K562 (cell line): ENCODE data around the gene IMMP2L. TPM values are rescaled to one million over a fixed set of nuclear protein-coding genes. Genes with fewer than 3 reads are reported as not detected.

Source experiments
- ADNP ChIP-seq: fragments of 200-800 bp; sonication (Bioruptor generic); IDR thresholded peaks from 2 replicates; pipeline ENCODE4 v1.6.1; 2016; ENCODE audit warnings: missing genetic modification characterization, missing compliant biosample characterization
- CBFA2T2 ChIP-seq: fragments of 450-650 bp; conservative IDR thresholded peaks from 2 replicates; pipeline ENCODE4 v1.6.1; 2017; ENCODE audit warnings: mild to moderate bottlenecking
- HDAC3 ChIP-seq: fragments of 450-650 bp; IDR thresholded peaks from 2 replicates; pipeline ENCODE4 v1.6.1; 2018; ENCODE audit warnings: borderline replicate concordance, mild to moderate bottlenecking, moderate library complexity; ENCODE audit not compliant: partially characterized antibody
- NCOA6 ChIP-seq: fragments of 450-650 bp; IDR thresholded peaks from 2 replicates; pipeline ENCODE4 v1.6.1; 2017; ENCODE audit warnings: mild to moderate bottlenecking
- NELFE ChIP-seq: IDR thresholded peaks from 2 replicates; pipeline ENCODE4 v1.6.1; 2011; ENCODE audit warnings: mild to moderate bottlenecking; ENCODE audit not compliant: insufficient read depth, insufficient read length
- NFATC3 ChIP-seq: fragments of 450-650 bp; IDR thresholded peaks from 2 replicates; pipeline ENCODE4 v1.6.1; 2017; ENCODE audit warnings: mild to moderate bottlenecking
- NUFIP1 ChIP-seq: fragments of 450-650 bp; IDR thresholded peaks from 2 replicates; pipeline ENCODE4 v1.6.1; 2018; ENCODE audit not compliant: partially characterized antibody
- PBX2 ChIP-seq, 2 experiments: IDR thresholded peaks in 1 of 2; conservative IDR thresholded peaks in 1 of 2; 2 replicates each; pipeline ENCODE4 v1.6.1; 2016; ENCODE audit warnings: low read depth in 2 of 2, mild to moderate bottlenecking in 1 of 2, missing compliant biosample characterization in 1 of 2, missing genetic modification characterization in 1 of 2, moderate library complexity in 1 of 2
- POLR2AphosphoS2 ChIP-seq: IDR thresholded peaks from 2 replicates; pipeline ENCODE4 v1.6.1; 2012; ENCODE audit warnings: low read length, improper control_type of control experiment
- PTRF ChIP-seq: fragments of 450-650 bp; IDR thresholded peaks from 2 replicates; pipeline ENCODE4 v1.6.1; 2016; ENCODE audit warnings: mild to moderate bottlenecking, missing genetic modification characterization, missing compliant biosample characterization
- SMARCE1 ChIP-seq: fragments of 450-650 bp; IDR thresholded peaks from 2 replicates; pipeline ENCODE4 v1.7.1; 2016; ENCODE audit warnings: mild to moderate bottlenecking
- TCF15 ChIP-seq: fragments of 250-450 bp; sonication (Bioruptor Pico); IDR thresholded peaks from 2 replicates; pipeline ENCODE4 v1.8.0; 2022; ENCODE audit warnings: moderate library complexity, mild to moderate bottlenecking, inconsistent platforms
- TFE3 ChIP-seq: fragments of 450-650 bp; formaldehyde crosslinking; IDR thresholded peaks from 2 replicates; pipeline ENCODE4 v1.4.0; 2020; ENCODE audit warnings: mild to moderate bottlenecking, mixed read lengths
- ZBTB7A ChIP-seq: IDR thresholded peaks from 2 replicates; pipeline ENCODE4 v1.6.1; 2011; ENCODE audit warnings: low read depth, mild to moderate bottlenecking, low read length, moderate library complexity, borderline replicate concordance; ENCODE audit not compliant: control insufficient read depth
- ZNF12 ChIP-seq: sonication (generic); formaldehyde crosslinking; IDR thresholded peaks from 2 replicates; pipeline ENCODE4 v1.4.0; 2020; ENCODE audit warnings: mild to moderate bottlenecking, missing genetic modification reagents
- ZNF23 ChIP-seq: fragments of 250-450 bp; sonication (Bioruptor Pico); IDR thresholded peaks from 2 replicates; pipeline ENCODE4 v1.4.0; 2020; ENCODE audit warnings: mild to moderate bottlenecking
- ZNF347 ChIP-seq: fragments of 450-650 bp; formaldehyde crosslinking; IDR thresholded peaks from 2 replicates; pipeline ENCODE4 v1.4.0; 2020; ENCODE audit warnings: low read depth, mild to moderate bottlenecking, moderate library complexity
- ZNF436 ChIP-seq: fragments of 250-450, 450-650 bp; sonication (Bioruptor Pico); formaldehyde crosslinking; IDR thresholded peaks from 2 replicates; pipeline ENCODE4 v1.7.0; 2020; ENCODE audit warnings: mild to moderate bottlenecking
- ZNF717 ChIP-seq: fragments of 250-450 bp; sonication (Bioruptor Pico); IDR thresholded peaks from 2 replicates; pipeline ENCODE4 v1.5.0; 2021
- polyA plus RNA-seq, 8 experiments: library from polyadenylated mRNA; depleted of rRNA in 4 of 8; stranded (reverse) in 5 of 8; unstranded in 3 of 8; fragments of >200 nt; fragmentation: Nextera tagmentation in 2 of 8; fragmentation: Illumina TruSeq in 1 of 8; extraction: Ambion mirVana in 2 of 8; extraction: Trizol in 1 of 8; gene quantifications; 2 replicates each; pipeline versions ENCODE4 v1.2.1 to v1.2.3, GENCODE V29; 2011 to 2014; ENCODE audit warnings: inconsistent platforms in 1 of 8, missing spikeins in 1 of 8
- total RNA-seq, 7 experiments: library from RNA; depleted of rRNA in 6 of 7; stranded (reverse); fragments of >200 nt in 6 of 7; fragmentation: Illumina TruSeq in 2 of 7; extraction: Trizol in 2 of 7; gene quantifications; 2 replicates each; pipeline versions ENCODE4 v1.2.1 to v1.2.3, GENCODE V29; 2011 to 2021; ENCODE audit warnings: low replicate concordance in 1 of 7
- TF ChIP-seq, protein P1 (sequence below), 3 experiments: fragments of 200-800 bp in 1 of 3; fragments of 250-450 bp in 1 of 3; fragments of 450-650 bp in 1 of 3; sonication (Bioruptor Pico) in 1 of 3; sonication (Bioruptor generic) in 1 of 3; formaldehyde crosslinking in 1 of 3; IDR thresholded peaks; 2 replicates each; pipeline versions ENCODE4 v1.6.1 to v1.8.0; 2016 to 2022; ENCODE audit warnings: mild to moderate bottlenecking in 2 of 3, missing genetic modification characterization in 2 of 3, missing compliant biosample characterization in 1 of 3, moderate library complexity in 1 of 3

Gene IMMP2L
- total and polyA plus RNA-seq, 9 of the 15 experiments (the other 6 are each of a cell fraction or from before 2014, with no cell fraction given): 29.7 to 116 (median 53.0) TPM

DNA sequence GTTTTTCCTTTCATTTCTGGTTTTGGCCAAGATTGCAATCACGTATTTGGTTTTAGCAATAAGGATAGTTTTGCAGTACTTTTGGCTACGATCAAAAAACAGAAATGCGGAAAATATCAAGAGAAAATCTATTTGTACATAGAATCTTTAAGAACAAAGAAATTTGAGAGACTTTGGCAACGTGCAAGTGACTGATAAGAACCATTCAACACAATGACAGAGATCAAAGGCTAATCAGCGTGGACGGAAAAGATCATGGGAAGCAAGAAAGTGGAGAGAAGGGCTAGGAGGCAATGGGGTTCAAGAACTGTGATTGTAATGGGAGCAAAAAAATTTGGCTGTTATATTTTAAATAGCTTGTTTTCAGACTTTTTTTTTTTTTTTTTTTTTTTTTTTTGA is 487.5 kb downstream of the IMMP2L start (continued):
- TF ChIP-seq, protein P1, sequence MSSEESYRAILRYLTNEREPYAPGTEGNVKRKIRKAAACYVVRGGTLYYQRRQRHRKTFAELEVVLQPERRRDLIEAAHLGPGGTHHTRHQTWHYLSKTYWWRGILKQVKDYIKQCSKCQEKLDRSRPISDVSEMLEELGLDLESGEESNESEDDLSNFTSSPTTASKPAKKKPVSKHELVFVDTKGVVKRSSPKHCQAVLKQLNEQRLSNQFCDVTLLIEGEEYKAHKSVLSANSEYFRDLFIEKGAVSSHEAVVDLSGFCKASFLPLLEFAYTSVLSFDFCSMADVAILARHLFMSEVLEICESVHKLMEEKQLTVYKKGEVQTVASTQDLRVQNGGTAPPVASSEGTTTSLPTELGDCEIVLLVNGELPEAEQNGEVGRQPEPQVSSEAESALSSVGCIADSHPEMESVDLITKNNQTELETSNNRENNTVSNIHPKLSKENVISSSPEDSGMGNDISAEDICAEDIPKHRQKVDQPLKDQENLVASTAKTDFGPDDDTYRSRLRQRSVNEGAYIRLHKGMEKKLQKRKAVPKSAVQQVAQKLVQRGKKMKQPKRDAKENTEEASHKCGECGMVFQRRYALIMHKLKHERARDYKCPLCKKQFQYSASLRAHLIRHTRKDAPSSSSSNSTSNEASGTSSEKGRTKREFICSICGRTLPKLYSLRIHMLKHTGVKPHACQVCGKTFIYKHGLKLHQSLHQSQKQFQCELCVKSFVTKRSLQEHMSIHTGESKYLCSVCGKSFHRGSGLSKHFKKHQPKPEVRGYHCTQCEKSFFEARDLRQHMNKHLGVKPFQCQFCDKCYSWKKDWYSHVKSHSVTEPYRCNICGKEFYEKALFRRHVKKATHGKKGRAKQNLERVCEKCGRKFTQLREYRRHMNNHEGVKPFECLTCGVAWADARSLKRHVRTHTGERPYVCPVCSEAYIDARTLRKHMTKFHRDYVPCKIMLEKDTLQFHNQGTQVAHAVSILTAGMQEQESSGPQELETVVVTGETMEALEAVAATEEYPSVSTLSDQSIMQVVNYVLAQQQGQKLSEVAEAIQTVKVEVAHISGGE (CRISPR knock-in tag; IDR thresholded peaks at IDR 0.05): no peak
- TF ChIP-seq PBX2 (CRISPR knock-in tag; IDR thresholded peaks at IDR 0.05; ENCODE audit: low read depth) (no peak), PBX2 (tag; conservative IDR thresholded peaks at IDR 0.05; ENCODE audit: low read depth) (0 out of 2 replicates have a peak, but pooled peaks have one; percentile 18), ZNF23 (CRISPR knock-in tag) (no peak), SMARCE1 (peak; percentile 79; the same call in 1 of the 2 replicates), ZNF436 (CRISPR knock-in tag) (no peak), ZBTB7A (no peak), HDAC3 (no peak), ZNF717 (CRISPR knock-in tag) (no peak), ZNF347 (CRISPR knock-in tag) (no peak), ADNP (peak; percentile 60; the same call in 1 of the 2 replicates), NUFIP1 (no peak), POLR2AphosphoS2 (no peak), CBFA2T2 (peak; percentile 53; the same call in 1 of the 2 replicates), NFATC3 (no peak), TFE3 (CRISPR knock-in tag) (no peak), NCOA6 (no peak), NELFE (no peak), TCF15 (CRISPR knock-in tag) (no peak), PTRF (tag) (no peak), ZNF12 (CRISPR knock-in tag) (no peak)
